Heart right ventricle (tissue), 16 donors: ENCODE measurements around the gene MTCL1. TPM values are rescaled to one million over a fixed set of nuclear protein-coding genes. Genes with fewer than 3 reads are reported as not detected.

Experiments used
- ATAC-seq, 8 donors: fragments of 200-7000 bp; cut with Tn5 transposase; one replicate each; pipeline ENCODE4 v1.9.1; 2020; ENCODE audit warnings: mild to moderate bottlenecking in 8 of 8, moderate library complexity in 8 of 8, moderate number of reproducible peaks in 1 of 8
- DNase-seq, 2 donors: peaks; one replicate each; pipeline ENCODE4 v3.0.0-alpha.2; 2020
- H3K27ac ChIP-seq, 10 donors: fragments of 200-600 bp; sonication (generic) in 2 of 10; one replicate each; pipeline versions ENCODE4 v1.5.0 to v1.8.0; 2020 to 2022; ENCODE audit warnings: mild to moderate bottlenecking in 3 of 10
- H3K27me3 ChIP-seq, 7 donors: fragments of 200-600 bp; one replicate each; pipeline ENCODE4 v1.8.0; 2021 to 2022; ENCODE audit warnings: mild to moderate bottlenecking in 2 of 7
- H3K36me3 ChIP-seq, 9 donors: fragments of 200-600 bp; sonication (generic) in 1 of 9; one replicate each; pipeline versions ENCODE4 v1.5.0 to v1.8.0; 2020 to 2022; ENCODE audit warnings: mild to moderate bottlenecking in 2 of 9
- H3K4me1 ChIP-seq, 9 donors: fragments of 200-600 bp; sonication (generic) in 1 of 9; one replicate each; pipeline versions ENCODE4 v1.5.0 to v1.8.0; 2020 to 2022; ENCODE audit warnings: mild to moderate bottlenecking in 4 of 9
- H3K4me3 ChIP-seq, 10 donors: fragments of 200-600 bp; sonication (generic) in 2 of 10; one replicate each; pipeline versions ENCODE4 v1.5.0 to v1.8.0; 2020 to 2022; ENCODE audit warnings: mild to moderate bottlenecking in 7 of 10, moderate library complexity in 2 of 10
- H3K9me3 ChIP-seq, 11 donors: fragments of 200-600 bp in 10 of 11; sonication (generic) in 2 of 11; one replicate each; pipeline versions ENCODE4 v1.5.0 to v1.8.0; 2013 to 2022; ENCODE audit warnings: mild to moderate bottlenecking in 2 of 11, control low read depth in 1 of 11, moderate library complexity in 1 of 11
- CTCF ChIP-seq, 9 donors: fragments of 200-600 bp; sonication (generic) in 2 of 9; IDR thresholded peaks; one replicate each; pipeline versions ENCODE4 v1.5.0 to v1.8.0; 2021 to 2022; ENCODE audit warnings: antibody characterized with exemption in 9 of 9, mild to moderate bottlenecking in 5 of 9, moderate library complexity in 1 of 9
- WGBS, 2 donors: extraction: QIAGEN DNeasy Blood & Tissue Kit; methylation state at CpG; one replicate each; pipeline ENCODE4 v1.1.7; 2013; ENCODE audit warnings: inconsistent platforms in 1 of 2; 5-methylcytosine and 5-hydroxymethylcytosine counted together
- intact Hi-C, 10 donors: fragments of 100-400 bp; cut with DNase I; formaldehyde crosslinking; loops; one replicate each; pipeline versions ENCODE4 v1.11.1 to v1.14.2; 2022
- polyA plus RNA-seq, 2 donors: library from polyadenylated mRNA; stranded (reverse); fragments of 200-250 nt; gene quantifications; one replicate each; pipeline ENCODE4 v1.2.3, GENCODE V29; 2013
- total RNA-seq, 10 donors: library from RNA; stranded (reverse); fragmentation: NEBNext Ultra II Directional in 3 of 10; extraction: Animal tissue kit (Norgen Biotek cat#: 25700) in 3 of 10; gene quantifications; one replicate each; pipeline versions ENCODE4 v1.2.1 to v1.2.4, GENCODE V29; 2021 to 2023
- donor health status: Arrhythmogenic right ventricular cardiomyopathy.
- donor health status: ischemic (EF 13 %, LVEDD 7.1; RV severe dilation, severe dysfunction).
- donor health status: healthy with polysubstance abuse.
- donor health status: DM: no; HTN: yes; CAD: no.
- donor health status: DM: no; HTN: no; CAD: no.
- donor health status: ischemic (EF 25% LVEDD 6.9; RV normal size, moderate dysfunction).
- donor health status: ischemic (EF 25% LVEDD 5.7; RV mildly dilated, moderate dysfunction).
- donor health status: healthy.
- donor health status: DM: yes; HTN: yes; CAD: no.
- donor health status: Ischemic cardiomyopathy.
- donor health status: ischemic (EF 35%, LVEDD 5.7; RV mildly dilated, moderate dysfunction).
- donor health status: nonischemic (EF 11% LVEDD 7.7; RV severe dilation, severe dysfunction).
- donor health status: DM: yes; HTN: yes; CAD: no.
- donor health status: PGD.
- donor health status: ischemic (EF 29% LVEDD 5.4; RV normal size, mild dysfunction).
- donor health status: nonischemic (EF 23%, LVEDD 6.1; RV moderate dilation, normal function).

MTCL1 gene
- total and polyA plus RNA-seq, 12 donors = 1.9 to 17.2 (median 8.8) TPM

- peak overlapping the region in 2 of 10 donors; percentile 2 to 22 for H3K4me3 ChIP-seq
- DNase-seq (peak; percentile 63 to 76), ATAC-seq (peak; percentile 71 to 97 (median 96))
- intact Hi-C loops = no loop called here
- no peaks in the 10 kb centered on the region for H3K27me3 ChIP-seq
- no peaks in the 10 kb centered on the region for H3K36me3 ChIP-seq
- peaks cover 0 to 5% (median 0%) of the 10 kb centered on the region in 11 donors for H3K9me3 ChIP-seq
- no peak for TF ChIP-seq CTCF (IDR thresholded peaks at IDR 0.05)
- peaks cover 0 to 13% (median 11%) of the 10 kb centered on the region in 9 donors for H3K4me1 ChIP-seq
- 20 to 30% methylated on average over 16 of the region's 16 CpGs for WGBS, 2 donors
- H3K27ac ChIP-seq = peak overlapping the region in 8 of 10 donors; percentile 4 to 63 (median 36)
These were observed 24.9 kb downstream of the MTCL1 start for GRCh38 chr18:8730080-8730827.

DNA sequence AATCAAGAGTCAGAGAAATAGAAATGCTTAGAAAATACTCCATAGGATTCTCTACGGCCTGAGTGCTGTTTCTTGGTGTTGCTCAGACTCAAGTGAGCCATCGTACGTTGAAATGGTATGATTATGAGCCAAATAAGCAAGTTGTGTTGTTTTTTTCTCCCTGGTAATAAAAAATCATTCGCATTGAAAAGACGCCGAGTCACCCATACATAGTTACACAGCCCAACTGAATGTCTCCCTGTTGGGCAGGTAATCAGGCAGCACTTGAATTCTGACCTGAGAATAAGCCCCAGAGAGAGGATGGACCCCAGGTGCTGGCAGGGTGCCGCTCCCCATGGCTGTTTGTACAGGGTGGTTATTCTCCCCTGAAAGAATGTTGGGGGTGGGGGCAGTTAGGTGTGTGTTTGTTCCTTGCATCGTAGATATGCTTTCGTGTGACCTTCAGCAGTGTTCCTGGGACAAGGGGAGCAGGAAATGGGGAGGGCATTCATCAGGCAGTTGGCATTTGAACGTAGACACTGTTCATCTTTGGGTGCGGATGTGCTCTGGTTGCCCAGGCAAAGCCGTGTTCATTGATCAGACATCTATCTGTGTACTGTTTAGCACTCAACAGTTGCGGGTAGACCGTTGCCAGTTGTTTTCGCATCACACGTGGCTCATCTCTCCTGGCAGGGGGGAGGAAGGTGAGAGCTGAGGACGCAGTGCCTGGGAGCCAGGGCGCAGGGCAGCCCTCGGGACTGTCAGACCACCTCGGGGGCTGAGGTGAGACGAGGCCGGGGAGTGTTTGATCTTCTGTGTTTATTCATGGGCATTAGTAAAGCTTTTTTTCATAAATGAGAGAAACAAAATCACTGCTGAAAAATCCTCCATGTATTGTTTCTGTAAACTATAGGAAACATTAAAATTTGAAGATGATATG lies 27.3 kb downstream of the MTCL1 start:
- intact Hi-C loops = no loop called here
- Histone ChIP-seq H3K36me3 (no peaks in the 10 kb centered on the region), H3K9me3 (no peaks in the 10 kb centered on the region), H3K27me3 (no peaks in the 10 kb centered on the region), H3K4me3 (no peak overlapping the region), H3K27ac (no peak overlapping the region), H3K4me1 (peaks cover 0 to 13% (median 11%) of the 10 kb centered on the region in 9 donors)
- ATAC-seq (no peak), DNase-seq (no peak)
- 91 to 93% methylated on average over 22 of the region's 22 CpGs for WGBS, 2 donors
- TF ChIP-seq CTCF (IDR thresholded peaks at IDR 0.05) = no peak

DNA sequence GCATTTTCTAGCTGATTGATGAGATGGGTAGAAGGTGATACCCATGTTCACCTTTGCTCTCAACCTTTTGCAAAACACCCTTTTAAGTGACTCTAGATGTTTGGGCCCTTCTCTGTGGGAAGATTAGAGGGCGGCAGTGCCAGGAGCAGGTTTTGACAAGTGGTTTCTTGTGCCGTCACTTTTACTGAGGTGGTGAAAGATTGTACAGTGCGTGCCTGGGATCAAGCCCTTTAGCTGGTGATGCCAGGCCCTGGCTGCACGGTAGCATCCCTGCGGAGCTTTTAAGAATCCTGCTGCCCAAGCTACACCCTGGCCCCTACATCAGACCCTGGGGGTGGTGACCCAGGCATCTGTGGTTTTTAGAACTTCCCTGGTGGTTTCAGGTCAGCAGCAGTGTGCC lies 29.1 kb downstream of the MTCL1 start:
- Histone ChIP-seq H3K4me3 (no peak overlapping the region), H3K36me3 (no peaks in the 10 kb centered on the region), H3K27ac (no peak overlapping the region), H3K4me1 (peaks cover 0 to 13% (median 11%) of the 10 kb centered on the region in 9 donors), H3K9me3 (no peaks in the 10 kb centered on the region), H3K27me3 (no peaks in the 10 kb centered on the region)
- intact Hi-C loops = no loop called here
- 70 to 75% methylated on average over 5 of the region's 5 CpGs for WGBS, 2 donors
- no peak for TF ChIP-seq CTCF (IDR thresholded peaks at IDR 0.05)
- ATAC-seq = peak in 5 of 8 donors; percentile 27 to 76 (median 56)
- DNase-seq = peak in 1 of 2 donors; percentile 15

DNA sequence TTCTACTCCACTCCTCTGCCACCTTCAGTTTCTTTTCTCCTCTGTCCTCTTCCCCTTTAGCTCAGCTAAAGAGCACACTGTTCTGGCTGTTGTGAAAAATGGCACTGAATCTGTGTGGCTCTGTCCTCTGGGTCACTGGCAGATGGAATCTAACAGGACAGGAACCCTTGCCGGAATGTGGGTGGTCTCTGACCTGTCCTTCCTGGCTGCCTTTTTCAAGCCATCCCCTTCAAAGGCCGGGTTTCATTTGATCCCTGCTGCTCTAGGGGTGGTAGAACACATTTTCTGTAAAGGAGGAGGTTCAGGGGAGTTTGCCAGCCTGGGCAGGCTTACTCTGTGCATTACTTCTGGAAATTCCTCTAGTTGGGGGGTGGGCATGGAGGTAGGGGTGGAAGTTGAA lies 29.9 kb downstream of the MTCL1 start:
- Histone ChIP-seq H3K4me1 (peaks cover 0 to 7% (median 5%) of the 10 kb centered on the region in 9 donors), H3K36me3 (no peaks in the 10 kb centered on the region), H3K4me3 (no peak overlapping the region), H3K27me3 (no peaks in the 10 kb centered on the region), H3K27ac (no peak overlapping the region), H3K9me3 (no peaks in the 10 kb centered on the region)
- no peak for TF ChIP-seq CTCF (IDR thresholded peaks at IDR 0.05)
- DNase-seq = no peak
- 71 to 75% methylated on average over 2 of the region's 2 CpGs for WGBS, 2 donors
- ATAC-seq = no peak
- intact Hi-C loops = no loop called here
